IMR-90 (cell line): Measurements from ENCODE around the gene NLRP10. TPM values are rescaled to one million over a fixed set of nuclear protein-coding genes. Genes with fewer than 3 reads are reported as not detected.

ENCODE experiments used
- ATAC-seq: fragments of 200-7000 bp; cut with Tn5 transposase; 2 replicates; pipeline ENCODE4 v1.9.1; 2020; ENCODE audit warnings: low read depth, mild to moderate bottlenecking, moderate library complexity
- BruUV-seq: library from RNA; stranded (reverse); fragments of 400-500 nt; replicated peaks from 2 replicates; lab custom pipeline; 2021; lab: Mats Ljungman, UMichigan
- CTCF ChIA-PET: fragments of 300-600 bp; formaldehyde crosslinking; extraction: SDS; loops from one replicate; lab custom pipeline; 2021; ENCODE audit warnings: antibody characterized with exemption; lab: Yijun Ruan, JAX
- POLR2A ChIA-PET: fragments of 300-600 bp; sonication (Branson Sonifier 250); formaldehyde crosslinking; loops from one replicate; lab custom pipeline; 2022; ENCODE audit warnings: antibody characterized with exemption; ENCODE audit not compliant: unreplicated experiment; lab: Charles Lee
- DNase-seq: peaks from one replicate; pipeline ENCODE4 v3.0.0; 2013
- H2AFZ ChIP-seq: replicated peaks from 2 replicates; pipeline ENCODE3; 2013; ENCODE audit warnings: low read length, mild to moderate bottlenecking; ENCODE audit not compliant: poor library complexity
- H2AK5ac ChIP-seq: 2 replicates; pipeline ENCODE4 v1.6.1; 2013; ENCODE audit warnings: low read depth, low read length, inconsistent platforms
- H2AK9ac ChIP-seq: replicated peaks from 2 replicates; pipeline ENCODE3; 2013; ENCODE audit warnings: mild to moderate bottlenecking, low read depth, low read length, moderate library complexity; ENCODE audit not compliant: poor library complexity
- H2BK120ac ChIP-seq: 2 replicates; pipeline ENCODE4 v1.6.1; 2013; ENCODE audit warnings: low read depth, low read length, inconsistent platforms
- H2BK15ac ChIP-seq: 3 replicates; pipeline ENCODE4 v1.6.1; 2013; ENCODE audit warnings: low read depth, low read length, inconsistent platforms
- H2BK20ac ChIP-seq: 2 replicates; pipeline ENCODE4 v1.6.1; 2013; ENCODE audit warnings: low read depth, mild to moderate bottlenecking, inconsistent platforms, low read length, moderate library complexity
- H2BK5ac ChIP-seq: 2 replicates; pipeline ENCODE4 v1.6.1; 2013; ENCODE audit warnings: mild to moderate bottlenecking, low read depth, low read length, inconsistent platforms; ENCODE audit not compliant: poor library complexity, severe bottlenecking
- H3K14ac ChIP-seq: replicated peaks from 2 replicates; pipeline ENCODE4 v1.6.1; 2013; ENCODE audit warnings: low read depth, low read length, inconsistent platforms
- H3K18ac ChIP-seq: 2 replicates; pipeline ENCODE4 v1.6.1; 2013; ENCODE audit warnings: low read depth, low read length, control low read depth
- H3K23ac ChIP-seq: 2 replicates; pipeline ENCODE4 v1.6.1; 2013; ENCODE audit warnings: low read depth, low read length, inconsistent platforms
- H3K27ac ChIP-seq: 2 replicates; pipeline ENCODE4 v1.5.1; 2013; ENCODE audit warnings: mild to moderate bottlenecking, control low read depth, low read length; ENCODE audit not compliant: insufficient read depth
- H3K27me3 ChIP-seq: 2 replicates; pipeline ENCODE4 v1.6.1; 2013; ENCODE audit warnings: low read length; ENCODE audit not compliant: control insufficient read depth, insufficient read depth
- H3K36me3 ChIP-seq: 2 replicates; pipeline ENCODE4 v1.6.1; 2013; ENCODE audit warnings: low read length, mixed read lengths; ENCODE audit not compliant: control insufficient read depth, insufficient read depth
- H3K4ac ChIP-seq: 2 replicates; pipeline ENCODE4 v1.6.1; 2013; ENCODE audit warnings: low read depth, low read length, inconsistent platforms
- H3K4me1 ChIP-seq: 2 replicates; pipeline ENCODE4 v1.6.1; 2013; ENCODE audit warnings: low read length, mixed read lengths; ENCODE audit not compliant: control insufficient read depth, insufficient read depth
- H3K4me2 ChIP-seq: 2 replicates; pipeline ENCODE4 v1.6.1; 2013; ENCODE audit warnings: low read depth, mild to moderate bottlenecking, control low read depth, low read length, moderate library complexity
- H3K4me3 ChIP-seq: 2 replicates; pipeline ENCODE4 v1.5.1; 2013; ENCODE audit warnings: low read depth, mild to moderate bottlenecking, control low read depth, low read length, moderate library complexity; ENCODE audit not compliant: insufficient read depth
- H3K56ac ChIP-seq: 2 replicates; pipeline ENCODE4 v1.6.1; 2013; ENCODE audit warnings: low read length, inconsistent platforms; ENCODE audit not compliant: insufficient read depth; ENCODE audit errors: extremely low read depth
- H3K79me1 ChIP-seq, 2 experiments: 2 replicates each; pipeline ENCODE4 v1.6.1; 2013; ENCODE audit warnings: low read length in 2 of 2, inconsistent platforms in 1 of 2, low read depth in 1 of 2
- H3K9ac ChIP-seq: 2 replicates; pipeline ENCODE4 v1.6.1; 2013; ENCODE audit warnings: low read depth, low read length, control low read depth
- H3K9me1 ChIP-seq: 2 replicates; pipeline ENCODE4 v1.6.1; 2013; ENCODE audit warnings: low read length, inconsistent platforms; ENCODE audit not compliant: insufficient read depth
- H3K9me3 ChIP-seq: 2 replicates; pipeline ENCODE4 v1.6.1; 2013; ENCODE audit warnings: low read length; ENCODE audit not compliant: control insufficient read depth, insufficient read depth
- H4K20me1 ChIP-seq: 2 replicates; pipeline ENCODE4 v1.6.1; 2013; ENCODE audit warnings: low read length, inconsistent platforms; ENCODE audit not compliant: insufficient read depth
- H4K5ac ChIP-seq: 2 replicates; pipeline ENCODE4 v1.6.1; 2013; ENCODE audit warnings: mild to moderate bottlenecking, low read depth, low read length, control low read depth
- H4K8ac ChIP-seq, 2 experiments: 2 replicates each; pipeline ENCODE4 v1.6.1; 2013; ENCODE audit warnings: low read depth in 2 of 2, low read length in 2 of 2, control low read depth in 1 of 2, inconsistent platforms in 1 of 2
- H4K91ac ChIP-seq: 2 replicates; pipeline ENCODE4 v1.6.1; 2013; ENCODE audit warnings: low read depth, low read length, inconsistent platforms; ENCODE audit not compliant: insufficient read depth
- BHLHE40 ChIP-seq: fragments of 150-350 bp; IDR thresholded peaks from 2 replicates; pipeline ENCODE4 v1.6.1; 2016; ENCODE audit warnings: mild to moderate bottlenecking, low read depth, low read length
- CEBPB ChIP-seq: IDR thresholded peaks from 2 replicates; pipeline ENCODE4 v1.6.1; 2012; ENCODE audit warnings: low read depth, low read length, improper control_type of control experiment
- CHD1 ChIP-seq: IDR thresholded peaks from 2 replicates; pipeline ENCODE4 v1.6.1; 2012; ENCODE audit warnings: low read depth, low read length, improper control_type of control experiment
- FOS ChIP-seq: fragments of 150-350 bp; IDR thresholded peaks from 2 replicates; pipeline ENCODE4 v1.6.1; 2016; ENCODE audit warnings: low read depth, low read length
- MAFK ChIP-seq: IDR thresholded peaks from 2 replicates; pipeline ENCODE4 v1.6.1; 2012; ENCODE audit warnings: low read depth, low read length, improper control_type of control experiment
- MAZ ChIP-seq: IDR thresholded peaks from 2 replicates; pipeline ENCODE4 v1.6.1; 2012; ENCODE audit warnings: low read depth, mild to moderate bottlenecking, low read length, improper control_type of control experiment, moderate library complexity, borderline replicate concordance
- MXI1 ChIP-seq: IDR thresholded peaks from 2 replicates; pipeline ENCODE4 v1.6.1; 2012; ENCODE audit warnings: low read depth, mild to moderate bottlenecking, low read length, moderate library complexity, borderline replicate concordance
- NFE2L2 ChIP-seq: fragments of 150-350 bp; IDR thresholded peaks from 2 replicates; pipeline ENCODE4 v1.6.1; 2016; ENCODE audit warnings: low read depth, mild to moderate bottlenecking, low read length
- POLR2A ChIP-seq: IDR thresholded peaks from 2 replicates; pipeline ENCODE4 v1.6.1; 2012; ENCODE audit warnings: mild to moderate bottlenecking, low read depth, low read length
- RAD21 ChIP-seq: IDR thresholded peaks from 2 replicates; pipeline ENCODE4 v1.6.1; 2012; ENCODE audit warnings: low read length, improper control_type of control experiment
- RCOR1 ChIP-seq: IDR thresholded peaks from 2 replicates; pipeline ENCODE4 v1.6.1; 2012; ENCODE audit warnings: mild to moderate bottlenecking, low read length, improper control_type of control experiment; ENCODE audit not compliant: insufficient replicate concordance
- RFX5 ChIP-seq: IDR thresholded peaks from 2 replicates; pipeline ENCODE4 v1.8.0; 2012; ENCODE audit warnings: low read depth, mild to moderate bottlenecking, low read length, moderate library complexity
- SMC3 ChIP-seq: fragments of 150-350 bp; IDR thresholded peaks from 2 replicates; pipeline ENCODE4 v1.6.1; 2016; ENCODE audit warnings: low read depth, mild to moderate bottlenecking, antibody characterized with exemption, low read length, moderate library complexity
- WGBS, 2 experiments: methylation state at CpG; one replicate each; pipeline versions ENCODE4 v1.1.5 to v1.1.7; 2013; ENCODE audit warnings: missing lambda C conversion rate in 2 of 2; ENCODE audit not compliant: insufficient read length in 1 of 2; ENCODE audit errors: extremely low coverage in 2 of 2; 5-methylcytosine and 5-hydroxymethylcytosine counted together
- dilution Hi-C: fragments of 300-500 bp; cut with HindIII; formaldehyde crosslinking; loops from one replicate; pipeline ENCODE4 v1.14.3; 2018; ENCODE audit warnings: low sequenced_read_pairs; ENCODE audit not compliant: unreplicated experiment
- in situ Hi-C: fragments of 300-500 bp; cut with MboI; formaldehyde crosslinking; loops from 3 replicates; pipeline ENCODE4 v1.14.3; 2019; ENCODE audit warnings: low sequenced_read_pairs, inconsistent platforms, mixed read lengths
- intact Hi-C: fragments of 100-400 bp; cut with micrococcal nuclease; formaldehyde crosslinking; loops from 2 replicates; pipeline ENCODE4 v1.10.0; 2022
- polyA plus RNA-seq, 3 experiments: library from polyadenylated mRNA; depleted of rRNA; stranded (reverse); fragments of >200 nt; gene quantifications; 2 replicates each; pipeline ENCODE4 v1.2.3, GENCODE V29; 2012; ENCODE audit warnings: low replicate concordance in 1 of 3
- total RNA-seq: library from RNA; depleted of rRNA; stranded (reverse); fragments of >200 nt; gene quantifications from 2 replicates; pipeline ENCODE4 v1.2.3, GENCODE V29; 2012
- TF ChIP-seq, protein P1 (sequence below): conservative IDR thresholded peaks from 2 replicates; pipeline ENCODE4 v1.5.1; 2012; ENCODE audit warnings: mild to moderate bottlenecking, low read depth, low read length, improper control_type of control experiment
- TF ChIP-seq, protein P2 (sequence below): fragments of 150-350 bp; IDR thresholded peaks from 2 replicates; pipeline ENCODE4 v1.6.1; 2016; ENCODE audit warnings: low read depth, mild to moderate bottlenecking, low read length, moderate library complexity, borderline replicate concordance
- TF ChIP-seq, protein P3 (sequence below): fragments of 150-350 bp; IDR thresholded peaks from 2 replicates; pipeline ENCODE4 v1.6.1; 2017; ENCODE audit warnings: mild to moderate bottlenecking, antibody characterized with exemption, low read length, low read depth

NLRP10 gene
- total and polyA plus RNA-seq, 2 of the 4 experiments (the other 2 are of a cell fraction), result 6.5 to 36.7 TPM

DNA sequence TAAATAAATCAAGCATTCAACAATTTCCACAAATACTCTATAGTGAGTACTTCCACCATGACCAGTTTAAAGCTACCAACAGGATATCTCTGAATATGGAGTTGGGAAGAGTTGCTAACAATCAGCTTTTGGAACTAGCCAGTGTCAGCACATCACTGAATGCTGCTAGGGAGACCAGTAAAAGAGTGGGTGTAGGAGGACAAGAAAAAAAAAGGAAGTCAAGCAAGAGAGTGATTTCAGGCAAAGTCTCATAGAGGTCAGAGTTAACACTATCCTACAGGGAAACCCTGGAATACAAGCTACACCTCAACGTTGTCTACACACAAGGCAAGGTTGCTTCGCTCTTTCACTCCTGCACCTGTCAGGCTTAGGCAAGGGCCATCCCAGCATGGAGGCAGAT, 46.1 kb upstream of the NLRP10 start:
- TF ChIP-seq NFE2L2 (no peak), FOS (no peak), RAD21 (no peak), CEBPB (no peak), MAZ (no peak), CHD1 (no peak), RCOR1 (no peak), RFX5 (no peak), MAFK (no peak), SMC3 (no peak), MXI1 (no peak), POLR2A (no peak), BHLHE40 (no peak)
- TF ChIP-seq, protein P1, sequence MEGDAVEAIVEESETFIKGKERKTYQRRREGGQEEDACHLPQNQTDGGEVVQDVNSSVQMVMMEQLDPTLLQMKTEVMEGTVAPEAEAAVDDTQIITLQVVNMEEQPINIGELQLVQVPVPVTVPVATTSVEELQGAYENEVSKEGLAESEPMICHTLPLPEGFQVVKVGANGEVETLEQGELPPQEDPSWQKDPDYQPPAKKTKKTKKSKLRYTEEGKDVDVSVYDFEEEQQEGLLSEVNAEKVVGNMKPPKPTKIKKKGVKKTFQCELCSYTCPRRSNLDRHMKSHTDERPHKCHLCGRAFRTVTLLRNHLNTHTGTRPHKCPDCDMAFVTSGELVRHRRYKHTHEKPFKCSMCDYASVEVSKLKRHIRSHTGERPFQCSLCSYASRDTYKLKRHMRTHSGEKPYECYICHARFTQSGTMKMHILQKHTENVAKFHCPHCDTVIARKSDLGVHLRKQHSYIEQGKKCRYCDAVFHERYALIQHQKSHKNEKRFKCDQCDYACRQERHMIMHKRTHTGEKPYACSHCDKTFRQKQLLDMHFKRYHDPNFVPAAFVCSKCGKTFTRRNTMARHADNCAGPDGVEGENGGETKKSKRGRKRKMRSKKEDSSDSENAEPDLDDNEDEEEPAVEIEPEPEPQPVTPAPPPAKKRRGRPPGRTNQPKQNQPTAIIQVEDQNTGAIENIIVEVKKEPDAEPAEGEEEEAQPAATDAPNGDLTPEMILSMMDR, result no peak
- TF ChIP-seq, protein P2, sequence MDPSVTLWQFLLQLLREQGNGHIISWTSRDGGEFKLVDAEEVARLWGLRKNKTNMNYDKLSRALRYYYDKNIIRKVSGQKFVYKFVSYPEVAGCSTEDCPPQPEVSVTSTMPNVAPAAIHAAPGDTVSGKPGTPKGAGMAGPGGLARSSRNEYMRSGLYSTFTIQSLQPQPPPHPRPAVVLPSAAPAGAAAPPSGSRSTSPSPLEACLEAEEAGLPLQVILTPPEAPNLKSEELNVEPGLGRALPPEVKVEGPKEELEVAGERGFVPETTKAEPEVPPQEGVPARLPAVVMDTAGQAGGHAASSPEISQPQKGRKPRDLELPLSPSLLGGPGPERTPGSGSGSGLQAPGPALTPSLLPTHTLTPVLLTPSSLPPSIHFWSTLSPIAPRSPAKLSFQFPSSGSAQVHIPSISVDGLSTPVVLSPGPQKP, result no peak
- TF ChIP-seq, protein P3, sequence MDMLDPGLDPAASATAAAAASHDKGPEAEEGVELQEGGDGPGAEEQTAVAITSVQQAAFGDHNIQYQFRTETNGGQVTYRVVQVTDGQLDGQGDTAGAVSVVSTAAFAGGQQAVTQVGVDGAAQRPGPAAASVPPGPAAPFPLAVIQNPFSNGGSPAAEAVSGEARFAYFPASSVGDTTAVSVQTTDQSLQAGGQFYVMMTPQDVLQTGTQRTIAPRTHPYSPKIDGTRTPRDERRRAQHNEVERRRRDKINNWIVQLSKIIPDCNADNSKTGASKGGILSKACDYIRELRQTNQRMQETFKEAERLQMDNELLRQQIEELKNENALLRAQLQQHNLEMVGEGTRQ, result no peak
- H2BK120ac ChIP-seq, result no peak overlapping the region
- H2BK20ac ChIP-seq, result peak overlapping the region; percentile 49
- H3K9me1 ChIP-seq, result peaks cover 16% of the 10 kb centered on the region
- no peaks in the 10 kb centered on the region for H3K27me3 ChIP-seq
- H3K23ac ChIP-seq, result no peak overlapping the region
- no peak overlapping the region for H3K4ac ChIP-seq
- no peak overlapping the region for H3K18ac ChIP-seq
- DNase-seq, result no peak
- no peak for ATAC-seq
- H2AK5ac ChIP-seq, result peak overlapping the region; percentile 59; the same call in 1 of the 2 replicates
- H3K14ac ChIP-seq, result no peak overlapping the region; the same call in 1 of the 2 replicates
- no peak overlapping the region for H3K4me3 ChIP-seq
- H2BK5ac ChIP-seq, result no peak overlapping the region
- H3K9ac ChIP-seq, result no peak overlapping the region
- peaks cover 7% of the 10 kb centered on the region; the same call in 1 of the 2 replicates for H4K20me1 ChIP-seq
- no peak overlapping the region for H4K91ac ChIP-seq
- POLR2A ChIA-PET, result no interaction called here
- no peak overlapping the region for H4K5ac ChIP-seq
- intact Hi-C loops, result no loop called here
- no peak overlapping the region for H2AFZ ChIP-seq
- WGBS, 2 experiments, result no CpG with 5 or more reads among the region's 2 CpGs
- H3K36me3 ChIP-seq, result no peaks in the 10 kb centered on the region
- in situ Hi-C loops, result no loop called here
- H3K27ac ChIP-seq, result no peak overlapping the region
- no peak overlapping the region for H3K56ac ChIP-seq
- CTCF ChIA-PET, result interaction anchor here (0.6 to 3.0 kb wide), 3 partner anchors 22 to 667 kb away, joined by 3 to 11 read pairs (median 4); no protein-coding TSS in a partner anchor
- H4K8ac ChIP-seq, result no peak overlapping the region
- H2BK15ac ChIP-seq, result no peak overlapping the region
- H3K4me1 ChIP-seq, result peaks cover 16% of the 10 kb centered on the region
- BruUV-seq, result no TSS peak
- no peaks in the 10 kb centered on the region for H3K9me3 ChIP-seq
- H2AK9ac ChIP-seq, result no peak overlapping the region
- no peaks in the 10 kb centered on the region for H3K79me1 ChIP-seq
- no peak overlapping the region for H3K4me2 ChIP-seq
- dilution Hi-C loops, result no loop called here
